ENCODE data around the gene FAM9C.

FAM9C gene

DNA sequence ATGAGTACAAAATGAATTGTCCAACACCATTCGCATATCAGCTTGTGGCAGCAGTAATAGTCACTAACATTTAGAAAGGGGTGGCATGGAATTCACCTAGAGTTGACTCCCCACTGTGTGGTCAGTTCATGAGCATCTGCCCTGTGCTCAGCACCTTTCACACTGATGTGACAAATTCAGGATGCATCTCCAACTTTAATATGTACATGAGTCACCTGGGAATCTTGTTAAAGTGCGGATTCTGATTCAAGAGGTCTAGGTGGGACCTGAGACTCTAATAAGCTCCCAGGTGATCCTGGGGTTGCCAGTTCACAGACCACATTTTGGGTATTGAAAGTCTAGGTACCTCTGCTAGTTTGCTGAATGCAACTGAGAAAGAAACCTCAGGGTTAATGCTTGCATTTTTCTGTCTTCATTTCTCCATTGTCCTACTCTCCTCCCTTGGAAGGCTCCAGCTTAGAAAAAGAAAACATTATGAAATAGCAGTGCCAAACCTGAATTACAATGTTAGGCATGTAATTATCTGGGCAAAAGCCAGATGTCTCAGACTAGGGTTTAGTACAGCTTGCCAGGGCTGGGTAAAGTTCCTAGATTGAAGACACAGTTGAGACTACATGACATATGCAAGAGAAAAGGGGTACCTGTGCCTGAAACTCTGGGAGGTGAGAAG lies 36.8 kb downstream of the FAM9C start:
- no peak overlapping the region for H3K4me3 ChIP-seq (ENCODE audit: control insufficient read depth, low read depth, low read length)
- peak; percentile 47 for DNase-seq (ENCODE audit: low read depth)
- TF ChIP-seq, protein P1, sequence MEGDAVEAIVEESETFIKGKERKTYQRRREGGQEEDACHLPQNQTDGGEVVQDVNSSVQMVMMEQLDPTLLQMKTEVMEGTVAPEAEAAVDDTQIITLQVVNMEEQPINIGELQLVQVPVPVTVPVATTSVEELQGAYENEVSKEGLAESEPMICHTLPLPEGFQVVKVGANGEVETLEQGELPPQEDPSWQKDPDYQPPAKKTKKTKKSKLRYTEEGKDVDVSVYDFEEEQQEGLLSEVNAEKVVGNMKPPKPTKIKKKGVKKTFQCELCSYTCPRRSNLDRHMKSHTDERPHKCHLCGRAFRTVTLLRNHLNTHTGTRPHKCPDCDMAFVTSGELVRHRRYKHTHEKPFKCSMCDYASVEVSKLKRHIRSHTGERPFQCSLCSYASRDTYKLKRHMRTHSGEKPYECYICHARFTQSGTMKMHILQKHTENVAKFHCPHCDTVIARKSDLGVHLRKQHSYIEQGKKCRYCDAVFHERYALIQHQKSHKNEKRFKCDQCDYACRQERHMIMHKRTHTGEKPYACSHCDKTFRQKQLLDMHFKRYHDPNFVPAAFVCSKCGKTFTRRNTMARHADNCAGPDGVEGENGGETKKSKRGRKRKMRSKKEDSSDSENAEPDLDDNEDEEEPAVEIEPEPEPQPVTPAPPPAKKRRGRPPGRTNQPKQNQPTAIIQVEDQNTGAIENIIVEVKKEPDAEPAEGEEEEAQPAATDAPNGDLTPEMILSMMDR (conservative IDR thresholded peaks at IDR 0.05; ENCODE audit: control insufficient read depth, insufficient read depth, low read depth, low read length), result no peak

DNA sequence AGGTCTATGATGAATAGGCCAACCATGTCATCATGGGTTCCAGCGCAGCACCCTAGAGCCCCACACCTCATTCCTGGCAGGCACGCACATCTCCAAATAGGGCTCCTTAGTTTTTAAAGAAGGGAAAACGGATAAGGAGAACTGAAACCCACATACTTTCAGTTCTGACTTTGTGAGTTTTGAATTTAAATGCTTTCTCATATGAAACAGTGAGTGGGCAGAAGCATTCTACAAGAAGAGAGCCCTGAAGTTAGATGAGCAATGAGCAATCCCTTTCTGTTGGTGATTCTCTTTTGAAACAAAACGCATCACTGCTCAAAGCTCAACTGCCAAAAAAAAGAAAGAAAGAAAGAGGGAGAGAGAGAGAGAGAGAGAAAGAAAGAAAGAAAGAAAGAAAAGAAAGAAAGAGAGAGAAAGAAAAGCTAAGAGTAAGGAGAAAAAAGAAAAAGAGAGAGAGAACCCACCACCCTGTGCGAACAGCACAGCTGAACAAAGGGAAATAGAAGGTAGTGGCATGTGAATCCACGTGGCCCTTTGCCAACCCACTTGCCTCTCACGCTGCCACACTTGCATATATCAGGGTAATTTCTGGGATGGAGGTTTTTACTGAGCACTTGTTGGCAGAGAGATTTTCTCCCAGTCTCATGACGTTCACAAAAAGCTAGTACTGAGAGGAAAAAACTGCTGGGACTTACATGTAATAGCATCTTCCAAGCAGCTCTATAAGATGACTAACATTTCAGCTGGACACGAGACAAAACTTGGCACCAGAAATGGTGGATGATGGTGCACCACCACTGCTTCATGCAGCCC lies 38.6 kb downstream of the FAM9C start:
- peak; percentile 67 for DNase-seq (ENCODE audit: low read depth)
- no peak overlapping the region for H3K4me3 ChIP-seq (ENCODE audit: control insufficient read depth, low read depth, low read length)
- TF ChIP-seq, protein P1 (conservative IDR thresholded peaks at IDR 0.05; ENCODE audit: control insufficient read depth, insufficient read depth, low read depth, low read length), result no peak

DNA sequence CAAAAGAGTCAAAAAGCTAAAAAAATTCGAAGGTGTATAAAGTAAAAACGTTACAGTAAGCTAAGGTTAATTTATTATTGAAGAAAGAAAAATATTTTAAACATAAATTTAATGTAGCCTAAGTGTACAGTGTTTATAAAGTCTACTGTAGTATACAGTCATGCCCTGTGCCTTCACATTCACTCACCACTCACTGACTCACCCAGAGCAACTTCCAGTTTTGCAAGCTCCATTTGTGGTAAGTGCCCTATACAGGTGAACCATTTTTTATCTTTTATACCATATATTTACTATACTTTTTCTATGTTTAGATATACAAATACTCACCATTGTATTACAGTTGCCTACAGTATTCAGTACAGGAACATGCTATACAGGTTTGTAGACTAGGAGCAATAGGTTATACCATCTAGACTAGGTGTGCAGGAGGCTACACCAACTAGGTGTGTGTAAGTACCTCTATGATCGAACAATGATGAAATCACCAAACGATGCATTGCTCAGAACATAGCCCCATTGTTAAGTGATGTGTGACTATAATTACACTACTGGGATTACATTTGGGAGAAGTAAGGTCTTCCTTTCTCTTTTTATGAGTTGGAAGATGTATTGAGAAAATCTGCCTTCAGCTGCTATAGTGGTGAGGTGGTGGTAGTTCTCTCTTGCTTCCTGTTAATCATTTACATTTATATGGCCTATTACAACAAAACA lies 42.3 kb downstream of the FAM9C start:
- no peak overlapping the region for H3K4me3 ChIP-seq (ENCODE audit: control insufficient read depth, low read depth, low read length)
- peak; percentile 33 for DNase-seq (ENCODE audit: low read depth)
- TF ChIP-seq, protein P1 (conservative IDR thresholded peaks at IDR 0.05; ENCODE audit: control insufficient read depth, insufficient read depth, low read depth, low read length), result no peak

DNA sequence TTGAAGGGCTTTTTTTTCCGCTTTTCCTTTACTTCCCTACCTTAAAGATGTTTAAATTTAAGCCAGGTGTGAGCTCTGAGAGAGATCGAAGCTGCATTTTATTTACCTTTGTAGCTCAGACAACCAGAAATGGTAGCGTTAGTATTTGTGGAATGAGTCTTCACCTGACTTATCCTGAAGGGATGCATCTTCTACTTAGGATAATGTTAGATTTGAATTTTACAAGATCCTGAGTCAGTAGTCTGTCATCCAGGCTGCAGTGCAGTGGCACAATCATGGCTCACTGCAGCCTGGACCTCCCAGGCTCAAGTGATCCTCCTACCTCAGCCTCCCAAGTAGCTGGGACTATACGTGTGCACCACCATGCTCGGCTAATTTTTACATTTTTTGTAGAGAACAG lies 43.3 kb downstream of the FAM9C start:
- TF ChIP-seq, protein P1 (conservative IDR thresholded peaks at IDR 0.05; ENCODE audit: control insufficient read depth, insufficient read depth, low read depth, low read length), result no peak
- no peak overlapping the region for H3K4me3 ChIP-seq (ENCODE audit: control insufficient read depth, low read depth, low read length)
- no peak for DNase-seq (ENCODE audit: low read depth)

DNA sequence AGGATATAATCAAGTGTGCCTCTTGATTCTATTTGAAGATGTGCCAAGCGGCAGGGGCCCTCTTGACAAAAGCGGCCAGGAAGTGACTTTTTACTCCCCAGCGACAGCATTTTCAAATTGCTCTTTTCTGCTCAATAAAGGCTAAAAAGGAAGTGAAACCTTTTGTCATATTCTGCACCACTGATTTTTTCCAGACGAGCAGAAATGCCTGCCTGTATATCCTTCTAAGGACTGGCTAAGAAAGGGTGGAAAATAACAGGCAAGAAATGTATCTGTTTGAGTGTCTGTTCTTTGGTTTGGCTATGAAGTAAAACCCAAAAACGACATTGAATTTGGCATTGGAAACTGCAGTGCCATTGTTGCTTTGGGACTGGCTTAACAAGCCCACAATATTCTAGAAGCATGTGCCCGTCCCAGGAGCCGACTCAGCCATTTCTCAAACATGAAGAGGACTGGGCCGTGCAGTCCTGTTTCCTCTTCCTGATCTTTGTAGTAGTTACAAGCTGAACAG lies 44.1 kb downstream of the FAM9C start:
- no peak overlapping the region for H3K4me3 ChIP-seq (ENCODE audit: control insufficient read depth, low read depth, low read length)
- TF ChIP-seq, protein P1 (conservative IDR thresholded peaks at IDR 0.05; ENCODE audit: control insufficient read depth, insufficient read depth, low read depth, low read length), result no peak
- DNase-seq (ENCODE audit: low read depth), result no peak

DNA sequence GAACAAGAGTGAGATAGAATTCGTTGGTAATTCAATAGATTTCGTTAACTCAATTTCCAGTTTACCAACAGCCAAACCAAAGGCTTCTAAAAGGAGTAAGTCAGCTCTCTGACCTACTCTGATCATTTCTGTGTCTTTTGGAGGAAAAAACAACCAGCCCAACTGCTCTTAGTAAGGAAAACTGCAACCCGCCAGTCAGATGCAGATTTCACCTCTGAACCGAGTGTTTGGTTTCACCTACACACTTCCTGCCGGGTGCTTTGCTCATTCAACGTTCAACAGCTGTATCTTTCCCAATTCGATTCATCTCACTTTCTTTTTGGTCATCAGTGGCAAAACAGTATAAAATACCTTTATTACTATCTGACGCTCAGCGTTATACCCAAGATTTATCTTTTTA lies 45.0 kb downstream of the FAM9C start:
- TF ChIP-seq, protein P1 (conservative IDR thresholded peaks at IDR 0.05; ENCODE audit: control insufficient read depth, insufficient read depth, low read depth, low read length), result no peak
- DNase-seq (ENCODE audit: low read depth), result no peak
- no peak overlapping the region for H3K4me3 ChIP-seq (ENCODE audit: control insufficient read depth, low read depth, low read length)
